Measurements from ENCODE around the gene SIVA1.

Gene SIVA1, protein sequence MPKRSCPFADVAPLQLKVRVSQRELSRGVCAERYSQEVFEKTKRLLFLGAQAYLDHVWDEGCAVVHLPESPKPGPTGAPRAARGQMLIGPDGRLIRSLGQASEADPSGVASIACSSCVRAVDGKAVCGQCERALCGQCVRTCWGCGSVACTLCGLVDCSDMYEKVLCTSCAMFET

DNA sequence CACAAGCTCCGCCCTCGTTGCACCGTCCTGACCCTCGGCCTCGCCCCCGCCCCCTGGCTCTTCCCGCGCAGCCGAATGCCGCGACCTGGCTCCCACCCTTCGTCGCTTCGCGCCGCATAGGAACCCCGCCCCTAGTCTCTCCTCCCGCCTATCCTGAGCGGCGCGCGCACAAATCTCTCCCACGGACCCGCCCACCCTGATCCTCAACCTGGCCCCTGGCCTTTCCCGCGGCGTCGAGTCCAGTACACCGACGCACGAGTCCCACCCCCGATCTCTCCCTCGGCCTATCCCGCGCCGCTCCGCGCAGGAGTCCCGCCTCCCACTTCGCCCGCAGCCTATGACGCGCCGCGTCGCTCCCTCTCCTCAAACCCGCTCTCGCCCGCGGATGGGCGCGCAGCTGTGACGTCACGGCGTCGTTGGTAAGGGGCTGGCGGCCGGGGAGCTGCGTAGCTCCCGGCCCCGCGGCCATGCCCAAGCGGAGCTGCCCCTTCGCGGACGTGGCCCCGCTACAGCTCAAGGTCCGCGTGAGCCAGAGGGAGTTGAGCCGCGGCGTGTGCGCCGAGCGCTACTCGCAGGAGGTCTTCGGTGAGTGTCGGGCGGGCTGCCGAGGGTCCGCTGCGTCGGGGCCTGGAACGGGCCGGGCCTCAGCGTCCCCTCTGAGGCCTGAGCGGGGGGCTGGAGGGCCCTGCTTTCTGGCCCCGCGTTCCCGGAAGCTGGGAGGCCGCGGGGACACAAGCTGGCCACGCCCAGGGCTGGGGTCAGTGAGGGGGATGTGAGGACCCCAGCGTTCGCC, at the start of gene SIVA1:
Gene SIVA1 (plus strand): TSS at position 413 of the 793 bp plus-strand sequence. CDS start 55 bp downstream, at position 468.
- peak; percentile 99 for DNase-seq (ENCODE audit: low spot score)

DNA sequence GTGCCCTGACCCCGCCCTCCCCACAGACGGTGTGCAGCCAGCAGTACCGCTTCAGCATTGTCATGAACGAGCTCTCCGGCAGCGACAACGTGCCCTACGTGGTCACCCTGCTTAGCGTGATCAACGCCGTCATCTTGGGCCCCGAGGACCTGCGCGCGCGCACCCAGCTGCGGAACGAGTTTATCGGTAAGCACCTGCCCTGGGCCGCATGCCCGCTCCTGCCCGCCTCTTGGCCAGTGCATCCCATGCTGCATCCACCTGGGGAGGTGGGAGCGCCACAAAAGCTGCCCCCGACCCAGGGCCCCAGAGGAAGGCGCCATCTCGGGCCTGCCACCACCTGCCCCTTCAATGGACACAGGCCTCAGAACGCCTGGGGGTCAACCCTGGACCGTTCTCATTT, 49.7 kb upstream of the SIVA1 start:
- DNase-seq (ENCODE audit: low spot score) = no peak

DNA sequence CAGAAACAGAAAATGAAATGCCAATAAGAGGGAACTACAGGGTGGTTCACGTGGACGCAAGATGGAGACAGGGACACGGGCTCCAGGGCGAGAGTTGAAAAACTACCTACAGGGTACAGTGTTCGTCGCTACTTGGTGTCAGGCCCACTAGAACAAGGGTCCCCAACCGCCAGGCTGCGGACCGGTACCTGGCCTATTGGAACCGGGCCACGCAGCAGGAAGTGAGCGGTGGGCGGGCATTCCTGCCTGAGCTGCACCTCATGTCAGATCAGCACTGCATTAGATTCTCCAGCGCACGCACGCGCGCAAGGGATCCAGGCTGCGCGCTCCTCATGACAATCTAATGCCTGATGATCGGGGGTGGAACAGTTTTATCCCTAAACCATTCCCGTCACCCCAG, 48.7 kb upstream of the SIVA1 start:
- DNase-seq (ENCODE audit: low spot score) = no peak

DNA sequence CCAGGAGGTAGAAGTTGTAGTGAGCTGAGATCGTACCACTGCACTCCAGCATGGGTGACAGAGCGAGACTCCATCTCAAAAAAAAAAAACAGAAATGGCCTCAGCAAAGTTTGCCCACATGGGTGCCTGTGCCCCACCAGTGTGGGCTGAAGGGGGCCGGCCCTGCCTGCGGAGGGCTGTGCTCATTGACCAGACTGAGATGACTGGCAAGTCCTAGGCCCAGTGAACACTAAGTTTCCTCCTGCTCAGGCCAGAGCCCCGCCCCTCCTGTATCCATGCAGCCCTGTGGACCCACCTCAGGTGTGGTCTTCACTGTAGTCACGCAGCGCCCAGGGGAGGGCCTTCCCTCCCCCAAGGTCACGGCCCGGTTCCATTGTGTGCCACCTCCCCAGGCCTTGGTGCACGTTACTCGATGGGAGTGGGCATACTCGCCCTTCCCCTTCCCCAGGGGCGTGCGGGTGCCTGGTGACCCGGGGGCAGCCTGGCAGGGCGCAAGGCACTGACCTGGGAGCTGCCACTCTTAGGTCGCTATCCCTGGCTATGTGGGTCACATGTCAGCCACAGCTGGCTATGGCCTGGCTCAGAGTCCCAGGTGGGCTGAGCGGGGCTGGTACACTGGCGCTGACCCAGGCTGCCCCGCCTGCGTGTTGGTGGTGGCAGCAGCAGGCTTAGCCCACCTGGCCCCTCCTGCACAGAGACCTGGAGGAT, 47.5 kb upstream of the SIVA1 start:
- no peak for DNase-seq (ENCODE audit: low spot score)

DNA sequence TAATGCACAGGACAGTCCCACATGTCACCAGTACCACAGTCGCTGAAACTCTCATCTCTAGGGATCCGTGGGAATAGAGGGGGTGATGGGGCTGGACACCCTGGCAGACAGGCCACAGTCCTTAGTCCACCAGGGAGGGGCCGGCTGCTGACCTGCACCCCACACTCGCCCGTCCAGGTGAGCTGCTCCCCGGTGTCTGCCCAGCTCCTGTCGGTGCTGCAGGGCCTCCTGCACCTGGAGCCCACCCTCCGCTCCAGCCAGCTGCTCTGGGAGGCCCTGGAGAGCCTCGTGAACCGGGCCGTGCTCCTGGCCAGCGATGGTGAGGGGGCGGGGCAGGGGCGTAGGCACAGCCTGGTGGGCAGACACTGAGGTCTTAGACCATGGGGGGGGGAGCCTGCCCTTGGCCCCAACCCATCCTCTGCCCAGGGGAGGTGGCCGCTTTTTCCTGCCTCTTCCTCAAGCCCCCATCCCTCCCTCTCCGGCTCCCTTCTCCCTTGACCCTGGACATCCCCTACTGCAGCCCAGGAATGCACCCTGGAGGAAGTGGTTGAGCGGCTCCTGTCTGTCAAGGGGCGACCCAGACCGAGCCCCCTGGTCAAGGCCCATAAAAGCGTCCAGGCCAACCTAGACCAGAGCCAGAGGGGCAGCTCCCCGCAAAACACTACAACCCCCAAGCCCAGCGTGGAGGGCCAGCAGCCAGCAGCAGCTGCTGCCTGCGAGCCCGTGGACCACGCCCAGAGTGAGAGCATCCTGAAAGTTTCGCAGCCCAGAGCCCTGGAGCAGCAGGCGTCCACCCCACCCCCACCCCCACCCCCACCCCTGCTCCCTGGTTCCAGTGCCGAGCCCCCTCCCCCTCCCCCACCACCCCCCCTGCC, 46.0 kb upstream of the SIVA1 start:
- DNase-seq (ENCODE audit: low spot score) = no peak

DNA sequence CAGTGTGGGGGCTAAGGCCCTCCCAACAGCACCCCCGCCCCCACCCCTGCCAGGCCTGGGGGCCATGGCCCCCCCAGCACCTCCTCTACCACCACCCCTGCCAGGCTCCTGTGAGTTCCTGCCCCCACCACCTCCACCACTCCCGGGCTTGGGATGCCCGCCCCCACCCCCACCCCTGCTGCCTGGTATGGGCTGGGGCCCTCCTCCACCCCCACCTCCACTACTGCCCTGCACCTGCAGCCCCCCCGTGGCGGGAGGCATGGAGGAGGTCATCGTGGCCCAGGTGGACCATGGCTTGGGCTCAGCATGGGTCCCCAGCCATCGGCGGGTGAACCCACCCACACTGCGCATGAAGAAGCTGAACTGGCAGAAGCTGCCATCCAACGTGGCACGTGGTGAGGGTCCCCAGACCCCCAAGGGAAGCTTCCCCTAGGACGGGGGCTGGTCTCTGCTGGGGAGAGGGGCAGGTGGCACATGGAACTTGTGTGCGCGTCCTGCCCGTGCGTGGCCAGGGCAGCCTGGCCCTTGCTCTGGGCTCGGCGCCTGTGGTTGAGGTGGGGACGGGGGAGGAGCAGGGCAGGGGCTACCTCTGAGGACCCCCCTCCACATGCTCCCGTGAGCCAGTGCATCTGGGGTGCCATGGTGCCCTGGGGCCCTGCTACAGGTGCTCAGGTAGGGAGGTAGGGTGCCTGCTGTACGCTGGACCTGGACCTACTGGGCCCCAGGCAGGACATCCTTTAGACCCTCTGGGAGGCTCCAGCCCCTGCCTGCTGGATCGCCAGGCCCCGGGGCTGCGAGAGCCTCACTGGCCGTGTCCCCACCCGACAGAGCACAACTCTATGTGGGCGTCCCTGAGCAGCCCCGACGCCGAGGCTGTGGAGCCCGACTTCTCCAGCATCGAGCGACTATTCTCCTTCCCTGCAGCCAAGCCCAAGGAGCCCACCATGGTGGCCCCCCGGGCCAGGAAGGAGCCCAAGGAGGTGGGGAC, 45.0 kb upstream of the SIVA1 start:
- no peak for DNase-seq (ENCODE audit: low spot score)

DNA sequence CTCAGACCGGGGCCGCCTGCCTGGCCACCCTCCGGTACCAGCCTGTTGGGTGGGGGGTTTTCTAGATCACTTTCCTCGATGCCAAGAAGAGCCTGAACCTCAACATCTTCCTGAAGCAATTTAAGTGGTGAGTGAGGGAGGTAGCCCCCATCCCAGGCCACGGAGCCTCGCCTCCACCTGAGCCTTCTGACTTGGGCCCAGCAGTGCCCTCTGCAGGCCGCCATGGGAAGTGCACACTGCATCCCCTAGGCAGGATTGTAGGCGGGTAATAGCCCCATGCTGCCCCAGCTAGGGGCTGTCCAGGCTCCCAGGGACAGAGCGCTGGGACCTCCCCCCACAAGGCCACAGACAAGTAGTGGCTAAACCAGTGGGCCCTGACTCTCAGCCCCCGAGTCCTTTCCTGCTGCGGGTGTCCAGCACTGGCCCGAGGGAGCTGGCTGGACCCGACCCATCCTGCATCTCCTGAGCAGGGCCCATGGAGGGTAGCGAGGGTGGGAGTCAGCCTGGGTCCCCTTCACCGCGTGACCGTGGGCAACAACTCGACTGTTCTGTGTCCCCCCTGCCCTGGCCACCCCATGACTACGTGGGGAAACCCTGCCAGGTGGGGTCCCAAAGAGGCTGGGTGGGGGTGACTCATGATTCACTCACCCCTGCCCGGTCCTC, 44.2 kb upstream of the SIVA1 start:
- peak; percentile 91 for DNase-seq (ENCODE audit: low spot score)

DNA sequence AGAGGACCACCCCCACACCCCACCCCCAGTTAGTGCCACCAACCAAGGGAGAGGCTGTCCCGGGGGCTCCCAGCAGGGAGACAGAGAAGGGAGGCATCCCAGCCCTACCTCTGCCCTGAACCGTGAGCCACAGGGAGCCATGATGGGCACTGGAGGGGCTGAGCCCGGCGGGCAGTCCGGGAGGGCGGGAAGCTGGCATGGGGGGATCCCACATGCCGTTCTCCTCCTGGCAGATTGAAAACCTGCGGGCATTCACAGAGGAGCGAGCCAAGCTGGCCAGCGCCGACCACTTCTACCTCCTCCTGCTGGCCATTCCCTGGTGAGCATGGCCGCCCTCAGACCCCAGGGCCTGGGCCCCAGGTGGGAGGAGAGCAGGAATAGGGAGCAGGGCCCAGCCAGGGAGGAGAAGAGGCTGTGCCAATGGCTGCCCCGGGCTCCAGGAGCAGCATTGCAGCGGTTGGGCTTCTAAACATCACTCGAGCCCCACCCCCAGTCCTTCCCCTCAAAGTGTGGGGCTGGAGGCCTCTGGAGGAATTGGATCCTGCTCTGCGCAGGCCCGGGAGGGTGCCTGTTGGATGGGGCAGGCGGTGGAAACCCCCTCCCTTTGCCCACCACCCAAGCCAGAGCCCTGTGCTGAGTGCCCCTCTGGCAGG, 43.4 kb upstream of the SIVA1 start:
- no peak for DNase-seq (ENCODE audit: low spot score)

DNA sequence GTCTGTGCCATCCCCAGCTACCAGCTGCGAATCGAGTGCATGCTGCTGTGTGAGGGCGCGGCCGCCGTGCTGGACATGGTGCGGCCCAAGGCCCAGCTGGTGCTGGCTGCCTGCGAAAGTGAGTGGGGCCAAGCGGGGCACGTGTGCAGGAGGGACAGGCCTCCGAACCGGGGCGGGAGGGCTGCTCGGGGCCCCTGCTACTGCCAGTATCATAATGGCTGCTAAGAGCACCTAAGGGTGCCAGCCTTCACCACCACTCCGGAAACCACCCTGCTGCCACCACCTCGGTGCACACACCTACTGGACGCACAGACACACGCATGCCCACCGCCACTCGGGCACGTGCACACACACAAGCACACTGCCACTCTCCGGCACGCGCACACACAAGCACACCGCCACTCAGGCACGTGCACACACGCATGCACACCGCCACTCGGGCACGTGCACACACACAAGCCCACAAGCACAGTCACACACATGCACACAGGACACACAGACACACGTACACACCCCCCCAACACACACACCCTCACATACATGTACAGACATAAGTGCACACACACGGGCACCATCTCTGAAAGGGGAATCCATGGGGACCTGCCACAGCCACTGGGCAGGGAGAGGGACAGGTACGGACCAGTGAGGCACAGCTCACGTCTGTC, 42.7 kb upstream of the SIVA1 start:
- no peak for DNase-seq (ENCODE audit: low spot score)

DNA sequence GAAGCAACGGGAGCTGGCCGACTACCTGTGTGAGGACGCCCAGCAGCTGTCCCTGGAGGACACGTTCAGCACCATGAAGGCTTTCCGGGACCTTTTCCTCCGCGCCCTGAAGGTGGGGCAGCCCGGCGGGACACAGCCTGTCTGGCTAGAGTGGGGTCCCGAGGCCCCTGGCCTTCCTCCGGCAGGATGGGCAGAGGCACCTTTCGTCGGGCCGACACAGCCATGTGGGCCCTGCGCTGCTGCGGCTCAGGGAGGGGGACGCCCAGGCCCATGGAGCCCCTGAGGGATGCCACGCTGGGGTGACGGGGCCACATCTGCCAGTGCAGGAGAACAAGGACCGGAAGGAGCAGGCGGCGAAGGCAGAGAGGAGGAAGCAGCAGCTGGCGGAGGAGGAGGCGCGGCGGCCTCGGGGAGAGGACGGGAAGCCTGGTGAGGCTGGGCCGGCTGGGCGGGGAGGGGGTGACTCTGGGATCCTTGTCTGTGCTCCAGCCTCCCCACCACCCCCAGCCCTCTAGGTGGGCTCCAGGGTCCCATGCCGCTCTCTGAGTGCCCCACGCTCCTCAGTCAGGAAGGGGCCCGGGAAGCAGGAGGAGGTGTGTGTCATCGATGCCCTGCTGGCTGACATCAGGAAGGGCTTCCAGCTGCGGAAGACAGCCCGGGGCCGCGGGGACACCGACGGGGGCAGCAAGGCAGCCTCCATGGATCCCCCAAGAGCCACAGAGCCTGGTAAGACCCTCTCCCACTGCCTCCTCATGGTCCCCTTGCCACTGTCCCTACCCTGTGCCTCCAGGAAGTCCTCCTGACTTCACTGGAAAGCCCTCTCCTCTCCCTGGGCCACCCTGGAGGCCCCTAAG, 39.8 kb upstream of the SIVA1 start:
- no peak for DNase-seq (ENCODE audit: low spot score)

DNA sequence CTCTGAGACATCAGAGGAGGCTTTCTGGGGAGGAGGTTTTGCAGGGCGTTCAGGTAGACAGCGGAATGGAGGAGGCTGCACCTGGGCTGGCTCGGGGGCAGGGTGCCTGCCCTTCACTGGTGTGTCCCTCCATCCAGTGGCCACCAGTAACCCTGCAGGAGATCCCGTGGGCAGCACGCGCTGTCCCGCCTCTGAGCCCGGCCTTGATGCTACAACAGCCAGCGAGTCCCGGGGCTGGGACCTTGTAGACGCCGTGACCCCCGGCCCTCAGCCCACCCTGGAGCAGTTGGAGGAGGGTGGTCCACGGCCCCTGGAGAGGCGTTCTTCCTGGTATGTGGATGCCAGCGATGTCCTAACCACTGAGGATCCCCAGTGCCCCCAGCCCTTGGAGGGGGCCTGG, 38.9 kb upstream of the SIVA1 start:
- no peak for DNase-seq (ENCODE audit: low spot score)

DNA sequence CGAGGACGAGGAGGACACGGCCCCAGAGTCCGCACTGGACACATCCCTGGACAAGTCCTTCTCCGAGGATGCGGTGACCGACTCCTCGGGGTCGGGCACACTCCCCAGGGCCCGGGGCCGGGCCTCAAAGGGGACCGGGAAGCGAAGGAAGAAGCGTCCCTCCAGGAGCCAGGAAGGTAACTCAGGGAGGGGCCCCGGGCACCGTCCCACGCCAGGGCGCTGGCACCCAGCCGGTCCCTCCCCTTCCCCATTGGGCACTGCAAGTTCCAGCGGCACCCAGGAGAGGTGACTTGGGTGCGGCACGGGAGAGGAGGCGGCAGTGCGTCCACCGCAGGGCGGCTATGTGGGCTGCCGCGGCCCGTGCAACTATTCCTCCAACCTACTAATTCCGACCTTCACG, 38.3 kb upstream of the SIVA1 start:
- no peak for DNase-seq (ENCODE audit: low spot score)

DNA sequence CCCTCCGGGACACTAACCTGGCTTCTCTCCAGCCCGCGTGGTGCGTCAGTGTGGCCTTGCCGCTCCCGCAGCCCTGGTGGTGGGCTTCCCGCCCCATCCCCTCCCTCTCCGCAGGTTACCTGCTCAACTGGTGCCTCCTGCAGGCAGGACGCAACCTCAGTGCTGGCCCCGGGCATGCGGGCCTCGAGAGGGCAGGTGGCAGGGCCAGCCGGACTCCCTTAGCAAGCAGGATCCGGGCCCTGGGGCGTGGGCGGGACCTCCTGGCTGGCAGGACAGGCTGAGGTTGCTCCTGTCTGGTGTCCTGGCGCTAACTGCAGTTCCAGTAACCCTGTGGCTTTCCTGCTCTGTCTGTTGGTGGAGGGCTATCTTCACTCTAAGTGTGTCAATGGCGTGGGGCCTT, 37.5 kb upstream of the SIVA1 start:
- no peak for DNase-seq (ENCODE audit: low spot score)

DNA sequence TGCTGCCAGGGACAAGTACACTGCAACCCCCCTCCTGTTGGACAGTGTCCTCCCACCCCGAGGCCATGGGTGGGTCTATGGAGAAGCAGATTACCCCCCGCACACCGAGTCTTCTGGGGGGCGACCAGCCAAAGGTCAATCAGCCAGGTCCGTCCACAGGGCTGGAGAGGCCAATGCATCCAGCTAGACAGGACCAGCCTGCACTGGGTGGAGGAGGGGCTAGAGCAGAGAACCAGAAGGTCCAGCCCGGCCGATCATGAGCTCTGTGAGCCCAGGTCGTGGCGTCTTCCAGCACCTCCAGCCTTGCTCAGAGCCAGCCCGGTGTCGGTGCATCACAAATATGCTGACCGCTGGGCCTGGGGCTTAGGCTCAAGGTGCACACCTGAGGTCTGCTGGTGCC, 37.1 kb upstream of the SIVA1 start:
- DNase-seq (ENCODE audit: low spot score) = no peak

DNA sequence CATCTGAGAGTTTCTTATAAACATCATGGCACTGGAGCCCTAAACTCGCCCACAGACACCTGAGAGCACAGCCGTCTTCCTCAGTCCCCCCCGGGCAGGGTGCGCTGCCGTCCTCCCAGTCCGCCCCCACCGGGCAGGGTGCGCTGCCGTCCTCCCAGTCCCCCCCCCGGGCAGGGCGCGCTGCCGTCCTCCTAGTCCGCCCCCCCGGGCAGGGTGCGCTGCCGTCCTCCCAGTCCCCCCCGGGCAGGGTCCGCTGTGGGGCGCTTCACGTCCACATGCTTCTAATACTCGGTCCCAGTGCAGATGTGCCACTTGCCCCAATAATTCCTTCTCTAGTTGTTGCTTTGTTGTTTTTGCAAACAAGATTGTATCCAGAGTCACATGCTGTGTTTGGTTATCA, 35.8 kb upstream of the SIVA1 start:
- no peak for DNase-seq (ENCODE audit: low spot score)

DNA sequence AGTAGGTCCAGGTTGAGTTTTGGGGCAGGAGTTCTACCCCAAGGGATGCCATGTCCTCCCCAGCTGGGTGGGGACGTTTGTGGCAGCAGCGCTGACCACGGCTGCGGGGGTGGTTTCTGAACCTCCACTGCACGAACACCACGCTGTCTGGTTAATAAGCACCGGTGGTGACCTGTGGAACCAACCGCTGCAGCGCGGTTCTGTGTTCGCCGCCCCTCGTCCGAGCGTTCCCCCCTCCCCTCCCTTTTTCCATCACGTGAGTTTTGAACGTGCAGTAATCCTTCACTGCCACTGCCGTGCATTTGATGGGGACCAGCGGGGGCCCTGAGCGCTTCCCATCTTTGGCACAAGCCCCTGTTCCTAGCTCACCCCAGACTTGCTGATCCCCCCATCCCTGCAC, 35.3 kb upstream of the SIVA1 start:
- DNase-seq (ENCODE audit: low spot score) = no peak

DNA sequence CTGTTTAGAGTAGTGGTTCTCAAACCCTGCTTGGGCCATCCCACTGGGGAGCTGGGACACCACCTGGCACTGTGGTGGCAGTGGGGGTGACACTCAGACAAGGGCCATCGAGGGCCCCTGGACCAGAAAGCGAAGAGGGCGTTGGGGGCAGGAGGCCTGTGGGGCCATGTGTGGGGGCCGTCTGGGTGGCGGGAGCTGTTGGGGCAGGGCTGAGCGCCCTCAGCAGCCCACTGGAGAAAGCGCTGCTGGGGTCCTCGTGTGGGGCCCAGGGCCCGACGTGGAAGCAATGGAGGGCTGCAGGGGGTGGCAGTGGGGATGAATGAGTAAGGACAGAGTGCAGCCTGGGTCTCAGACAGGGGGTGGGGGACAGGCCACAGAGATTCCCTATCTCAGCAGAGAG, 34.8 kb upstream of the SIVA1 start:
- DNase-seq (ENCODE audit: low spot score) = no peak

DNA sequence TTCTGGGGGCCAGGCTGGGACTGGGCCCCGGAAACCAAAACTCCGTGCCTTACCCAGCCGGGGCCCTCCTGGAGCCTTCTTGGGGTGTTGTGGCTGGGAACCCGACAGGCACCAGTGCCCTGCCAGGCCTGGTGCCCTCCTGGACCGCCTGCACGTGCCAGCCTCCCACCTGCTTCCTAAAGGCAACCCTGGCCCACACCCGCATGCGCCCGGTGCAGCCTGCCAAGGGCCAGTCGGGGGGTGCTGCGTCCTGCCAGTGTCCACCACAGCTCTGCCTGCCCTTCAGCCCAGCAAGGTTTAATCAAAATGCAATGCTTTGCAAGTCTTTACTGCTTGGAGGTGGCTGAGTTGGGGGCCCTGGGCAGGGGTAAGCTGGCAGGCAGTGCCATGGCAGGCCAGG, 34.1 kb upstream of the SIVA1 start:
- DNase-seq (ENCODE audit: low spot score) = no peak

DNA sequence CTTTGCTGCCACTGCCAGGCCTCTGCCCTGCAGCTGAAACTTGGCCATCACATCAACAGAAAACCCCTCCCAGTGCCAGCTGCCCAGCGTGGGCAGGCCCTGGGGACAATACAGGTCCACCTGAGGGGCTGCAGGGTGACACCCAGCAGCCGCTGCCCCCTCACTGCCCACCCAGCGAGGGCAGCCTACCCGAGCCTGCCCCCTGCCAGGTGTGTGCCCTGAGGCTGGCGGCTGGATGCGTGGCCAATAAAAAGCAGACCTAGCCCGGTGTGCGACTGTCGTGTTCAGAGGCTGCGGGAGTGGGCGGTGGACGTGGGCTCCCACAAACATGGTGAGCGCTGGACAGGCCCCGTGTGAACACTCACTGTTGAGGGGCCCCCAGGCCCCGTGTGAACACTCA, 33.6 kb upstream of the SIVA1 start:
- DNase-seq (ENCODE audit: low spot score) = no peak
